ENCODE data around the gene GRWD1.

DNA sequence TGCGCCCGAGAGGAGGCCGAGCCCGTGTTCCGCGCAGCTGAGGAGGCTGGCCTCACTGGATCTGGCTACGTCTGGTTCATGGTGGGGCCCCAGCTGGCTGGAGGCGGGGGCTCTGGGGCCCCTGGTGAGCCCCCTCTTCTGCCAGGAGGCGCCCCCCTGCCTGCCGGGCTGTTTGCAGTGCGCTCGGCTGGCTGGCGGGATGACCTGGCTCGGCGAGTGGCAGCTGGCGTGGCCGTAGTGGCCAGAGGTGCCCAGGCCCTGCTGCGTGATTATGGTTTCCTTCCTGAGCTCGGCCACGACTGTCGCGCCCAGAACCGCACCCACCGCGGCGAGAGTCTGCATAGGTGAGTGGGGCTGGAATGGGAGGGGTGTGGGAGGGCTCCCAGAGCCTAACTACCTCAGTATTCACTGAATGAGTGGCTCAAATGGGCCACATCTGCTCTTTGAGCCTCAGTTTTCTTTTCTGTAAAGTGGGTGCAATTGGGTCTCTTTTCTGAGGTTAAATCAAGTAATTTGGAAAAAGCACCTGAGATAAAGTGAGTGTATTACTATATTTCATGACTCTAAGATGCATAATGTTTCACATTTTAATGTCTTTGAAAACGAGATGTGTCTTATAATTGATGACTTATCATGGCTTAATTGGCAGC is 40.6 kb upstream of the GRWD1 start:
- TF ChIP-seq, protein P1, sequence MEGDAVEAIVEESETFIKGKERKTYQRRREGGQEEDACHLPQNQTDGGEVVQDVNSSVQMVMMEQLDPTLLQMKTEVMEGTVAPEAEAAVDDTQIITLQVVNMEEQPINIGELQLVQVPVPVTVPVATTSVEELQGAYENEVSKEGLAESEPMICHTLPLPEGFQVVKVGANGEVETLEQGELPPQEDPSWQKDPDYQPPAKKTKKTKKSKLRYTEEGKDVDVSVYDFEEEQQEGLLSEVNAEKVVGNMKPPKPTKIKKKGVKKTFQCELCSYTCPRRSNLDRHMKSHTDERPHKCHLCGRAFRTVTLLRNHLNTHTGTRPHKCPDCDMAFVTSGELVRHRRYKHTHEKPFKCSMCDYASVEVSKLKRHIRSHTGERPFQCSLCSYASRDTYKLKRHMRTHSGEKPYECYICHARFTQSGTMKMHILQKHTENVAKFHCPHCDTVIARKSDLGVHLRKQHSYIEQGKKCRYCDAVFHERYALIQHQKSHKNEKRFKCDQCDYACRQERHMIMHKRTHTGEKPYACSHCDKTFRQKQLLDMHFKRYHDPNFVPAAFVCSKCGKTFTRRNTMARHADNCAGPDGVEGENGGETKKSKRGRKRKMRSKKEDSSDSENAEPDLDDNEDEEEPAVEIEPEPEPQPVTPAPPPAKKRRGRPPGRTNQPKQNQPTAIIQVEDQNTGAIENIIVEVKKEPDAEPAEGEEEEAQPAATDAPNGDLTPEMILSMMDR (IDR thresholded peaks at IDR 0.05), result no peak
- no peak for TF ChIP-seq EZH2 (IDR thresholded peaks at IDR 0.05; ENCODE audit: borderline replicate concordance, insufficient read depth, low read depth, low read length, poor library complexity, severe bottlenecking)

All from B cell (primary cell).